SK-N-MC (cell line): ENCODE results near the gene SCAPER.

ENCODE experiments used
- EZH2 ChIP-seq: fragments of 200-600 bp; sonication (generic); IDR thresholded peaks from one replicate; pipeline ENCODE4 v1.6.1; 2017; ENCODE audit warnings: antibody characterized with exemption
- POLR2AphosphoS5 ChIP-seq: IDR thresholded peaks from 2 replicates; pipeline ENCODE4 v1.6.1; 2012; ENCODE audit warnings: mild to moderate bottlenecking, low read depth, low read length, borderline replicate concordance

DNA sequence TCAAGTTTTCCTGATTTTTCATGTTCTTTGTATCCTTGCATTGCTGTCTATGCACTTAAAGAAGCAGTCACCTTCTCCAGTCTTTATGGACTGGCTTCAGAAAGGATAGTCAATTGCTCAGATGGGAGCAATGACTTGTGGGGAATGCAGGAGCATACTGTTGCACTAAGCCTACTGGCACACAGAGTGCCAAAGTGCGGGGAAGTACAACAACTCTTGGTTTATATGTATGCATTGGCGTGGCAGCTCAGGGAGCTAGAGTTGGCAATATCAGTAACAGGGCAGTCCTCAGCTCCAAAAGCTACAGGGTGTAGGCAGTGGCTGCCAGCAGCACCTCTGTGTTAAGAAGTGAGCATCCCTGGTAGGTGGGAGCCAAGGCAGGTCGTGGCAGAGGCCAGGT, 141.1 kb downstream of the SCAPER start:
- no peak for TF ChIP-seq POLR2AphosphoS5
- TF ChIP-seq EZH2: no peak
